ENCODE results near the gene MAMLD1. TPM values are rescaled to one million over a fixed set of nuclear protein-coding genes. Genes with fewer than 3 reads are reported as not detected.
A peak's percentile ranks its signal among the peaks of the same experiment; 100 is the strongest.

MAMLD1 gene, protein sequence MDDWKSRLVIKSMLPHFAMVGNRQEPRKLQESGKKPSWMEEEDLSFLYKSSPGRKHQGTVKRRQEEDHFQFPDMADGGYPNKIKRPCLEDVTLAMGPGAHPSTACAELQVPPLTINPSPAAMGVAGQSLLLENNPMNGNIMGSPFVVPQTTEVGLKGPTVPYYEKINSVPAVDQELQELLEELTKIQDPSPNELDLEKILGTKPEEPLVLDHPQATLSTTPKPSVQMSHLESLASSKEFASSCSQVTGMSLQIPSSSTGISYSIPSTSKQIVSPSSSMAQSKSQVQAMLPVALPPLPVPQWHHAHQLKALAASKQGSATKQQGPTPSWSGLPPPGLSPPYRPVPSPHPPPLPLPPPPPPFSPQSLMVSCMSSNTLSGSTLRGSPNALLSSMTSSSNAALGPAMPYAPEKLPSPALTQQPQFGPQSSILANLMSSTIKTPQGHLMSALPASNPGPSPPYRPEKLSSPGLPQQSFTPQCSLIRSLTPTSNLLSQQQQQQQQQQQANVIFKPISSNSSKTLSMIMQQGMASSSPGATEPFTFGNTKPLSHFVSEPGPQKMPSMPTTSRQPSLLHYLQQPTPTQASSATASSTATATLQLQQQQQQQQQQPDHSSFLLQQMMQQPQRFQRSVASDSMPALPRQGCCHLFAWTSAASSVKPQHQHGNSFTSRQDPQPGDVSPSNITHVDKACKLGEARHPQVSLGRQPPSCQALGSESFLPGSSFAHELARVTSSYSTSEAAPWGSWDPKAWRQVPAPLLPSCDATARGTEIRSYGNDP
- 0.25 TPM for total RNA-seq (ENCODE audit: unreplicated experiment)
- long read RNA-seq = 0 reads

DNA sequence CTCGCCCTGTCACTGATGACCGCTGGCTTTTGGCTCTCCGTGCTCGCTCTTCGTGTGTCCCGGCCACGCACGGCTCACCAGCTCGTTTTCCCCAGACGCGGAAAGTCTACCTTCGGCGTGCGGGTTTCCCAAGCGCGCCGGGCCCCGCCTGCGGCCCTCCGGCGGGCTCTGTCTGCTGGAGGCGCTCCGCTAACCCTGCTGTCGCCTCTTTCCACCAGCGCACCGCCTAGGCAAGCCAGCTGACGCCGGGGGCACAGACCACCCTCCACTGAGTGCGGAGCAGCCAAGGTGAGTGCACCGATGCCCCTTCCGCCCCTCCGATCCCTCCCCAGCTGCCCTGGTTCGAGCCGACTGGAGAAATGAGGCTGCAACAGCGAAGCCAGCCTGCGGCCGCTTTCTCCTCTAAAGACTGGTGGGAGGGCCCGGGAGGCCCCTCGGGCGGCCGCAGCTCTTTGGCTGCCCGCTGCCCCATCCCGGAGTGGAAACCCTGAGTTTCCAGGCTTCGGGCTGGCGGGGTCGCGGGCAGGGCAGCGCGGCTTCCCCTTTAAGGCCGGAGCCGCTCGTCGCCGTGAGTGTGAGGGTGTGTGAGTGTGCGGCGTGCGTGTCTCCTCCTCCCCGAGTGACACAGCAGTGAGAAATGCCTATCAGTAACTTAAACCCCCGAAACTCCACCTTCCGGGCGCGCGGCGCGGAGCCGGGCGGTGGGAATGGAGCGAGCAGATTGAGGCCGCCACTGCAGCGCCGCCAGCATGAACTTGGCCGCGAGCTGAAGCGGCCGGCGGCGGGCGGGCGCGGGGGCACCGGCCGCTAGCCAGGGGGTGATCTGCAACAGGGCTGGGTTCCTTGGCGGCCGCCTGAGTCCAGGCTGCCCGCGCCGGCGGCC is at the start of gene MAMLD1:
TSS of gene MAMLD1 (plus strand) at position 719 of the 883 bp plus-strand sequence. CDS start 82,200 bp downstream, outside the sequence.
- peaks cover 5% of the 10 kb centered on the region for H3K4me1 Mint-ChIP-seq (ENCODE audit: low read depth, unreplicated experiment)
- no peak within 1 kb of the TSS for H3K27ac Mint-ChIP-seq (ENCODE audit: unreplicated experiment)
- peaks cover 7% of the 10 kb centered on the region for H3K27me3 Mint-ChIP-seq (ENCODE audit: unreplicated experiment)
- H3K4me3 Mint-ChIP-seq (ENCODE audit: unreplicated experiment) = peak within 1 kb of the TSS; percentile 79
- TF ChIP-seq, protein P1, sequence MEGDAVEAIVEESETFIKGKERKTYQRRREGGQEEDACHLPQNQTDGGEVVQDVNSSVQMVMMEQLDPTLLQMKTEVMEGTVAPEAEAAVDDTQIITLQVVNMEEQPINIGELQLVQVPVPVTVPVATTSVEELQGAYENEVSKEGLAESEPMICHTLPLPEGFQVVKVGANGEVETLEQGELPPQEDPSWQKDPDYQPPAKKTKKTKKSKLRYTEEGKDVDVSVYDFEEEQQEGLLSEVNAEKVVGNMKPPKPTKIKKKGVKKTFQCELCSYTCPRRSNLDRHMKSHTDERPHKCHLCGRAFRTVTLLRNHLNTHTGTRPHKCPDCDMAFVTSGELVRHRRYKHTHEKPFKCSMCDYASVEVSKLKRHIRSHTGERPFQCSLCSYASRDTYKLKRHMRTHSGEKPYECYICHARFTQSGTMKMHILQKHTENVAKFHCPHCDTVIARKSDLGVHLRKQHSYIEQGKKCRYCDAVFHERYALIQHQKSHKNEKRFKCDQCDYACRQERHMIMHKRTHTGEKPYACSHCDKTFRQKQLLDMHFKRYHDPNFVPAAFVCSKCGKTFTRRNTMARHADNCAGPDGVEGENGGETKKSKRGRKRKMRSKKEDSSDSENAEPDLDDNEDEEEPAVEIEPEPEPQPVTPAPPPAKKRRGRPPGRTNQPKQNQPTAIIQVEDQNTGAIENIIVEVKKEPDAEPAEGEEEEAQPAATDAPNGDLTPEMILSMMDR (IDR thresholded peaks at IDR 0.05; ENCODE audit: partially characterized antibody, unreplicated experiment) = no peak
- peaks cover 5% of the 10 kb centered on the region for H3K9me3 Mint-ChIP-seq (ENCODE audit: unreplicated experiment)
- no peaks in the 10 kb centered on the region for H3K36me3 Mint-ChIP-seq (ENCODE audit: unreplicated experiment)
- DNase-seq = peak; percentile 30

DNA sequence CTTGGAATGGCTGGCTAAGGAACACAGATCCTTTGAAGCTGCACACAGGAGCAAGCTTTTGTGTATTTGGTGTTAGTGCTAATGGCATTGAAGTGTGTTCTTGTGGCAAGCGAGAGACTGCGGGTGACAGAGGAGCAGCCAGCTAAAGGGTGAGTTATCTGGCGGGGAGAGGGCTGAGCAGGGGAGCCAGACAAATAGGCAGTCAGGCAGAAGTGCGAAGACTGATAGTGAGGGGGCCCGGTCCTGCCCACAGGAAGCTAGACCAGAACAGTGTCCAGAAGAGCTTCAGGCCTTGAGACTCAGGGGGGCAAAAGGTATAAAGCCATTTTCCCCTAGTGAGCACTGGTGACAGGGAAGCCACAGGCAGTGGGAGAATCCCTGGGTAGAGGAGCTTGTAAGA is 49.6 kb upstream of the MAMLD1 start:
- no peaks in the 10 kb centered on the region for H3K9me3 Mint-ChIP-seq (ENCODE audit: unreplicated experiment)
- H3K4me3 Mint-ChIP-seq (ENCODE audit: unreplicated experiment) = no peak overlapping the region
- TF ChIP-seq, protein P1 (IDR thresholded peaks at IDR 0.05; ENCODE audit: partially characterized antibody, unreplicated experiment) = no peak
- no peaks in the 10 kb centered on the region for H3K27me3 Mint-ChIP-seq (ENCODE audit: unreplicated experiment)
- H3K4me1 Mint-ChIP-seq (ENCODE audit: low read depth, unreplicated experiment) = peaks cover 2% of the 10 kb centered on the region
- H3K36me3 Mint-ChIP-seq (ENCODE audit: unreplicated experiment) = no peaks in the 10 kb centered on the region
- no peak overlapping the region for H3K27ac Mint-ChIP-seq (ENCODE audit: unreplicated experiment)
- no peak for DNase-seq

DNA sequence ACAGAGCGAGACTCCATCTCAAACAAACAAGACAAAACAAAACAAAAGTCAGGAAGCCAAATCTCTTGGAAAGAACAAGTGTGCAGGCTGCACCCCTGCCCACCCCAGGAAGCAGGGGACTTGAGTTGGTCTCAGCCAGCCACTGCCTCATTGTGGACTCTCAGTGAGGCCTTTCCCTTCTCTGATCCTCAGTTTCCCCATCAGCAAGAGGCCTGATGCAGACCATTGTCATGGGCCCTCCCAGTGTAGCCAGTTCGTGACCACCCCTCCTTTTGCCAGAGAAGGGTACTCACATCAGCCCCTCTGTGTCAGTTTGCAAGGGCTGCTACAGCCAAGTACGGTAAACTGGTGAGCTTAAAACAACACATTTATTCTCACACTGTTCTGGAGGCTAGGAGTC is 48.9 kb upstream of the MAMLD1 start:
- TF ChIP-seq, protein P1 (IDR thresholded peaks at IDR 0.05; ENCODE audit: partially characterized antibody, unreplicated experiment) = no peak
- no peak overlapping the region for H3K4me3 Mint-ChIP-seq (ENCODE audit: unreplicated experiment)
- no peaks in the 10 kb centered on the region for H3K9me3 Mint-ChIP-seq (ENCODE audit: unreplicated experiment)
- H3K4me1 Mint-ChIP-seq (ENCODE audit: low read depth, unreplicated experiment) = peaks cover 2% of the 10 kb centered on the region
- H3K27me3 Mint-ChIP-seq (ENCODE audit: unreplicated experiment) = no peaks in the 10 kb centered on the region
- DNase-seq = no peak
- no peaks in the 10 kb centered on the region for H3K36me3 Mint-ChIP-seq (ENCODE audit: unreplicated experiment)
- H3K27ac Mint-ChIP-seq (ENCODE audit: unreplicated experiment) = no peak overlapping the region

DNA sequence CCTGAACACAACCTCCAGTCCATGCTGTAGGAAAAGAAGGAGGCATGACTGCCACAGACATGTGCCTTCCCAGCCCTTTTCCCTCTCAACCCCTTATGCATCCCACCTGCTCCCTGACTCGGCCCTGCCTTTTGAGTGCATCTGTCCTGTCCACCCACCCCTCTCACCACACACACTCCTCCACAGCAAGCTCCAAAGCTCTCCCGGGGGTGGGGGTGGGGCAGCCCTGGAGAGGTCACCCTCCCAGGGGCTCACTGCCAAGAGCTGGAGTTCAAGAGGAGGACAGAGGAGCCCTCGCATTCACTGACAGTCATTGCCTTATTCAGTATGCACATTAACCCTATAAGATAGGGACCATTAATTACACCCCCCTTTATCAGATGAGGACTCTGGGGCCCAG is 46.6 kb upstream of the MAMLD1 start:
- H3K27ac Mint-ChIP-seq (ENCODE audit: unreplicated experiment) = no peak overlapping the region
- H3K36me3 Mint-ChIP-seq (ENCODE audit: unreplicated experiment) = no peaks in the 10 kb centered on the region
- TF ChIP-seq, protein P1 (IDR thresholded peaks at IDR 0.05; ENCODE audit: partially characterized antibody, unreplicated experiment) = no peak
- no peak for DNase-seq
- no peaks in the 10 kb centered on the region for H3K9me3 Mint-ChIP-seq (ENCODE audit: unreplicated experiment)
- H3K4me1 Mint-ChIP-seq (ENCODE audit: low read depth, unreplicated experiment) = peaks cover 2% of the 10 kb centered on the region
- H3K27me3 Mint-ChIP-seq (ENCODE audit: unreplicated experiment) = no peaks in the 10 kb centered on the region
- H3K4me3 Mint-ChIP-seq (ENCODE audit: unreplicated experiment) = no peak overlapping the region
